NCI-H1048 (cell line): ENCODE data around the gene CDH4.

ENCODE experiments used
- DNase-seq: peaks from one replicate; lab custom pipeline; 2025; lab: John Stamatoyannopoulos, UW

Gene CDH4

DNA sequence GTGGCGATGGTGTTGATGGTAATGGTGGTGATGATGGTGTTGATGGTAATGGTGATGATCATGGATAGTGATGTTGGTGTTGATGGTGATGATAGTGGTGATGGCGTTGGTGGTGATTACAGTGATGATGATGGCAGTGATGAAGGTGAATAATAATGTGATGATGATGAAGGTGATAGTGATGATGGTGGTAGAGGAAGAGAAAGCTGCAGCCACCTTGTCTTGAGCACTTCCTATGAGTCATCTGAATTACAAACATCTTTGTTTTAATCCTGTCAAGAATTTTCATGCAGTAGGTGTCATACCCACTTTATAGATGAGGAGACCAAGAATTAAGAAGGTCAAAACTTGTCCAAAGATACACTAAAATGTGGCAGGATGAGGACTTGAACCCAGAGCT is 571.2 kb downstream of the CDH4 start:
- DNase-seq, result no peak

- DNase-seq, result no peak
These were observed 576.8 kb downstream of the CDH4 start for GRCh38 chr20:61828891-61829290.

DNA sequence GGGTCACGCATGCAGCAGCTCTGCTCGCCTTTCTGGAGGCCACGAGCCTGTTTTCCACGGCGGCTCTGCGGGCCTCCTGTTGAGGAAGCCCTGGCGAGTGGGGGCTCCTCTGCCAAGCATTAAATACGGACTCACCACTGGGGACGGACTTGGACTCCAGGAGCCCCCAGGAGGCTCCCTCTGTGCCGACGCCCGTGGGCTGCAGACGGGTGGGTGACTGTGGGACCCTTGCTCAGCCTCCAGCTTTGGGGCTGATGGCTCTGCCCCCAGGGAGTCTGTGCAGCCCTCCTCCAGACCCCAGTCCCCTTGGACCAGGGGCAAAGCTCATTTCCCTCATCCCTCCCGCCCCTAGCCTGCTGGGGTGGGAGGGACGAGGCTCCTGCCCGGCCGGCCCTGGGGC is 577.5 kb downstream of the CDH4 start:
- no peak for DNase-seq

GRCh38 chr20:61830241-61830930 is 578.3 kb downstream of the CDH4 start:
- DNase-seq, result no peak

GRCh38 chr20:61830991-61831390 is 578.9 kb downstream of the CDH4 start:
- DNase-seq, result no peak

DNA sequence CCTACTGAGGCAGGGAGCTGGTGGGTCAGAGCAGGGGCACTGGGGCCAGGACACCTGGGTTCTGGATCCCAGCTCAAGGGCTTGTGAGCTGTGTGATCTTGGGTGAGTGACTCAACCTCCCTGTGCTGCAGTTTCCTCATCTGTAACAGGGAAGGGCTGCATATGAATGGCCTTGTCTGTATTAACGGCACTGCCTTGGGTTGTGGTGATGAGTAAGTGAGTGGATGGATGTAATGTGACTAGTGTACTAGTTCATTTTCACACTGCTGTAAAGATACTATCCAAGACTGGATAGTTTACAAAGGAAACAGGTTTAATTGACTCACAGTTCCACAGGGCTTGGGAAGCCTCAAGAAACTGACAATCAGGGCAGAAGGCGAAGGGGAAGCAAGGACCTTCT is 580.1 kb downstream of the CDH4 start:
- DNase-seq, result no peak

GRCh38 chr20:61833807-61834610 is 581.9 kb downstream of the CDH4 start:
- DNase-seq, result no peak

GRCh38 chr20:61835301-61835700 is 583.2 kb downstream of the CDH4 start:
- DNase-seq, result no peak

- no peak for DNase-seq
These were observed 583.8 kb downstream of the CDH4 start for GRCh38 chr20:61835791-61836350.

- DNase-seq, result no peak
These were observed 585.1 kb downstream of the CDH4 start for GRCh38 chr20:61837200-61837599.

GRCh38 chr20:61839223-61839911 is 587.3 kb downstream of the CDH4 start:
- no peak for DNase-seq

GRCh38 chr20:61839912-61840778 is 588.1 kb downstream of the CDH4 start:
- DNase-seq, result no peak

GRCh38 chr20:61840779-61841455 is 588.9 kb downstream of the CDH4 start:
- DNase-seq, result no peak

DNA sequence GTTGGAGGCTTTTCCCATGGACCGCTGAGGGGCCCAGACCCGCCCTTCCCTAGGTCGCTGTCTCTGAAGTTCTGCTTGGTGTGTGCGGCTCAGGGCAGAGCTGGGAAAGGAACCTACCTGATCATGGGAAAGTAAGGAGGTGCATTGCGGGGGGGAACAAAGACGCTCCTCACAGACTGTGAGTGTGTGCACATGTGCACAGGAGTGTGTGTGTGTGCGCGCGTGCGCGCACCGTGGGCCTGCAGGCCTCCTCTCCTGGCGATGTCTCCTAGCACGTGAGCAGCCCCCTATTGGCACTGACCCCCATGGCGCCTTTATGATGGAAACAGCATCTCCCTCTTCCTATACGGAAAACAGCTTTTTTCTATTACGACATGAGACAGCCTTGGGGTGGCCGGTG is 589.5 kb downstream of the CDH4 start:
- no peak for DNase-seq

- DNase-seq, result no peak
These were observed 589.9 kb downstream of the CDH4 start for GRCh38 chr20:61841966-61842365.

DNA sequence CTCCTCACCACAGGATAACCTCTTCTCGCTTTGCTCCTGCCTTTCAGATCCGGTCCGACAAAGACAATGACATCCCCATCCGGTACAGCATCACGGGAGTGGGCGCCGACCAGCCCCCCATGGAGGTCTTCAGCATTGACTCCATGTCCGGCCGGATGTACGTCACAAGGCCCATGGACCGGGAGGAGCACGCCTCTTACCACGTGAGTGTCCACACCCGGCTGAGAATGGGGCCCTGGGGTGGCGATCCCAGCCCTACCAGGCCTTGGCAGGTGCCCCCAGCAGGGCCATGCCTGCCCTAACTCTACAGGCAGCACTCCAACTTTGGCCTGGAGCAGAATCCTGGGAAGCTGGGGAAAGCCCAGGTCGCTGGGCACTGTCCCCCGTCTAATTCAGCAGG is 592.6 kb downstream of the CDH4 start:
- no peak for DNase-seq

DNA sequence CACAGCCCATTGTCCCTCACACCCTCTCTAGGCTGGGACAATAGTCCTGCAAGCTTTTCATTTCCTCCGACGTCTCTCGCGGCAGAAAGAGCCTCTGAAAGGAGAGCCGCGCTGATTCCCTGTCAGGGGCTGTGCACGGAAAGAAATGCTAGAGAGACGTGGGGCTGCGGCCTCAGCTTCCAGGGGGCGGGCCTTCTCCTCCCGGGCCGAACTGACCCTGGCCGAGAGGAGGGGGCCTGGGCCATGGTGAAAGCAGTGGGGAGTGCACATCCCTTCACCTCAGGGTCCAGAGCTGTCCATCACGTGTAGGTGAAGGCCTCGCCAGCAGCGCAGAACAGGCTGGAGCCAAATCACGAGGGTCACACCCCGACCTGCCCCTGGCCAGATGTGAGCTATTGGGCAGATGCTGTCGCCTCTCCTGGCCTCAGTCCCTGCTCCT is 593.2 kb downstream of the CDH4 start:
- no peak for DNase-seq

GRCh38 chr20:61846074-61846473 is 594.0 kb downstream of the CDH4 start:
- DNase-seq, result no peak

DNA sequence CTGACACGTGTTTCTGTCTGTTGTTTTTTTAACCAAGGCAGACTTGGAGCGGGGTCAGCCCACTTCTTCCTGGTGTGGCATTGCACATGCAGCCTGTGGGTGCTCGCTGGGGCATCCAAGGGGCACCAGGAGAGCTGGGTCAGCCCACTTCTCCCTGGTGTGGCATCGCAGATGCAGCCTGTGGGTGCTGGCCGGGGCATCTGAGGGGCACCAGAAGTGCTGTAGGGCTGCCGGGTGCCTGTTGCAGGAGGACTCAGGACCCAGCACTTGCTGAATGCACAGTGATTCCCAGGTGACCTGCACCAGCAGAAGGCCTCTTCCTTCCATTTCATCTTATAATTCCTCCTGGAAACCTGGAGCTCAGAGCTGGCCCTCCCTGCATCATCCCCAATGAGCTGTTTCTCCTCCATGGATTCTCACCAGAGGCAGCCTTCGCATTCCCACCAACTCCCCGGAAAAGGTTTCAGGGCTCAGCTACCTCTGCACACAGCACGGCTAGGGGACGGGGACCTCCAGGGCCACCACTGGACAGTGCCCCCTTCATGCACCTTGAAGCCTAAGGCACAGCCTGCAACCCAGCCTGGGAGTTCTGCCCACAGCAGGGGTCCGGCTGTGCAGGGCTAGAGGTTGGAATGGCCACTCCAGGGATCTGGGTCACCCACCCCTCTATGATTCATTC is 594.8 kb downstream of the CDH4 start:
- no peak for DNase-seq

GRCh38 chr20:61847420-61847748 is 595.3 kb downstream of the CDH4 start:
- DNase-seq, result no peak

DNA sequence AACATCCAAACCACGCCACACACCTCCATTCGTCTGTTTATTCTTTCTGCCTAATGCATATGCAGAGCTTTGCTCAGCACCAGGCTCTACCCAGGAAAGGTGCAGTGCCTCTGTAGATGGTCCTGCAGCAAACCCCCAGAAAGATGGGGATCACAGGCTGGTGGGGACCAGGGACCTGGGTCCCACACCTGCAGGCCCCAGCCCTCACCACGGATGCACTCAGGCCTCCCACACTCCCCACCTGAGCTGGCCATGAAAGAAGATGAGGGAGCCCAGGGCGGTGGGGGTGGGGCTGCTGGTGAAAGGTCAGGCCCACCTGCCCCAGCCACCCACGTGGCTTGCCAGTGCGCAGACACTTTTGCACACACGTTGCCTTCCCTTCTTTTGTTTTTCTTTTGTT is 595.9 kb downstream of the CDH4 start:
- DNase-seq, result no peak
